Activated CD4-positive, alpha-beta T cell treated with anti-CD3 and anti-CD28 coated beads, Interleukin-10, Interleukin-2, amounts not matched to agents 100 ng/mL and 50 ng/mL, durations not matched to agents 16 hours and 8 hours (primary cell): ENCODE results near the gene ARL6IP4.

Experiments
- DNase-seq: peaks from one replicate; pipeline ENCODE4 v3.0.0-alpha.2; 2020

Gene ARL6IP4

GRCh38 chr12:122991623-122992275 lies 11.3 kb downstream of the ARL6IP4 start:
- no peak for DNase-seq

DNA sequence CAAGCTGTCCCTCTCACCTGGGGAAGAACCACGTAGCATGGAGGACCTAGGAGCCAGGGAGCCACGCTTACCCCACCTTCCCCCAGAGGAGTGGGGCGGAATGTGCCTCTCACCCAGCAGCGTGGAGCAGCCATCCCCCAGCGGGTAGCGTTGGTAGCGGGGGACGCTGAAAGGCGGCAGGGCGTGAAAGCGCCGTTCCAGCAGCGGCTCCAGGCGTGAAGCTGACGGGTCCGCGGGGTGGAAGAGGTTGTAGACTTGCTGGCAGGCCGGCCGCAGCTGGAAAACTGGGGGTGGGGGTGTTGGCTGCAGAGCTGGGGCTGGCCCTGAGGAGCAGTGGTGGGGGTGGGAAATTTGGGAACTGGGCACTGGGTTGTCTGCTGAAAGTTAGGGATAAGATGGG lies 11.9 kb downstream of the ARL6IP4 start:
- no peak for DNase-seq

DNA sequence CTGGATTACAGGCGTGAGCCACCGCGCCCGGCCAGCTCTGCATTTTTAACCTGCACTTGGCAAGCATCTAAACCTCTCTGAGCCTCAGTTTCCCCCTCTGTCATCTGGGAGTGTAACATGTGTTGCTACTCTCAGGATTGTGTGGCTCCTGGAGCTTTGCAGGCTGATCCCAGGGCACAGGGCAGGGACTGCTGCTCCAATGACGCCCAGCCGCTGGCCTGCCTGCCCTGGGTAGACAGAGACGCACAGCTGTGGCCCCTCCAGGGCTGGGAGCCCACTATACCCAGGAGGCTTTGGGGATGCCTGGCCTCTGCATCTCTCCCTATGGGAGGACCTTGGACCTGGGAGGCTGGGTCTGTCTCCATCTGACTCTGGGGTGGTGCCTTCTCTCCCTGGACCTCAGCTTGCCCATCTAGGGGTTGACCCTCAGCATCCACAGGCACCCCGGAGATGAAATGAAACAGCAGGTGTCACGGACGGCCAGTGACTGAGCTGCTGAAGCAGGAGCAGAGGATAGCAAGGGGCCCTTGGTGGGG lies 13.7 kb downstream of the ARL6IP4 start:
- DNase-seq, result no peak

GRCh38 chr12:122994781-122995502 lies 14.5 kb downstream of the ARL6IP4 start:
- DNase-seq, result no peak

GRCh38 chr12:122995503-122996187 lies 15.2 kb downstream of the ARL6IP4 start:
- no peak for DNase-seq

GRCh38 chr12:122996188-122996601 lies 15.7 kb downstream of the ARL6IP4 start:
- DNase-seq, result no peak

DNA sequence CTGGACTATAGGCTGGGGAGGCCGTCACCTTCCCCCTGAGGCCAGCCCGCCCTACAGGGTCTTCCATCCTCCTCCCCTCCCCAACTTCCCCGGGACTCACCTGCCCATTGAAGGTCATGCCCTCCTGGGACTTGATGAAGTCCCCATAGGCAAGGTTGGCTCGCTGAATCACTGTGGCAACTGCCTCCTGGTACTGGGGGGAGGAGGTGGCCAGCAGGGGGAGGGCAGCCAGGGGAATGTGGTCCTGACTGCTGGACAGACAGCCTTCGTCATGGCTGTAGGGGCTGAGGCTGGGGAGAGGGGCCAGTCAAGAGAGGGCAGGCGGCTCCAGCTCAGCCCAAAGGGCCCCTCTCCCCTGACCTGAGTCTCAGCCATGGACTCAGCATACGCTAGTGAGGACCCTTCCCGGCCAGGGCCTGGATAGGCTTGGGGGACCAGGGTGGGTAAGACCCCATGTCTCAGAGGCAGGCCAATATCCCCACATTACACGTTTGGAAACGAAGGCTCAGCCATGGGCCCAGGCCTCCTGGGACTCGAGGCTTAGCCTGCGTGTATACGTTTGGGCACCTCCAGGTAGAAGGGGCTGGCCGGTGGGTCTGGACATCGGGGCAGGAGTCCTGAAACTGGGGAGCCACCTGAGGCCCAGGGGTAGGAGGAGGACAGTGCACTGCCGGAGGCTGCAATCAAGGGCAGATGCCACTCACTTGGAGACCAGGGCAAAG lies 16.3 kb downstream of the ARL6IP4 start:
- no peak for DNase-seq

DNA sequence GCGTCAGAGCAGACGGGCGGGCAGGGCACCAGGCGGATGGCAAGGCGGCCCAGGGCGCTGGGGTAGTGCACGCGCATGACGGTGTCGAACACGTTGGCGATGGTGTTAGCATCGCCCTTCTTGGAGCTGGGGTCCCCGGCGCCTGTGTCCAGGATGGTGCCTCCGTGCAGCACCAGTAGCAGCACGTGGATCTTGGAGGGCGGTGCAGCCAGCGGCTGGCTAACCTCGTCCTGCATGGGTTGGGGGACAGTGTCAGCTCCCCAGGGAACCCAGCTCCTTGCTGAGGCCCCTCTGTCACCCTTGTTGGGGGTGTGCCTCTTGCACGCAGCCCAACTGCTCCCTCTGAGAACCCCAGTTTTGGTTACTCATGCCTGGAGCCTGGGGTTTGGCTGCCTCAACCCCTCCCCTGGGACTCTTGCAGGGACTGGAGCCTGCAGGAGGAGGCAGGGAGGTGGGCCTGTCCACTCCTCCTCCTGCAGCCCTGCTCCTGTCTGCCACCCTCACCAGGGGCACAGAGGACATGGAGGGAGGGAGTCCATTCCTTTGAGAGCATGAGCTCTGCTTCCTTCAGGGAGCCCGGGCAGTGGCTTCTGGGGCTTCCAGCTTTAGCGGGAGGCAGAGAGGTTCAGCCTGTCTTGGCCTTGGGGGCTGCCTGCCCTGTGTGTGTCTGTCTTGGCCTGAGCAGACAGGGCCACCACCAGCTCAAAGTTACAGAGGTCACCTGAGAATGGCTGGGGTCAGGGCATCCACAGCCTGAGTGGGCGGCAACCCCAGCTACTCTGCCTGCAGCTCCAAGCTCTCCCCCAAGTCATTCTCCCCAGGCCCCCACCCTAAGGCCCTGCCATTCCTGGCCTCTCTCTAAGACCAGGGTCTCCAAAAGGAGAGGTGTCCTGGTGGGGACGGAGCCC lies 17.1 kb downstream of the ARL6IP4 start:
- DNase-seq, result no peak

DNA sequence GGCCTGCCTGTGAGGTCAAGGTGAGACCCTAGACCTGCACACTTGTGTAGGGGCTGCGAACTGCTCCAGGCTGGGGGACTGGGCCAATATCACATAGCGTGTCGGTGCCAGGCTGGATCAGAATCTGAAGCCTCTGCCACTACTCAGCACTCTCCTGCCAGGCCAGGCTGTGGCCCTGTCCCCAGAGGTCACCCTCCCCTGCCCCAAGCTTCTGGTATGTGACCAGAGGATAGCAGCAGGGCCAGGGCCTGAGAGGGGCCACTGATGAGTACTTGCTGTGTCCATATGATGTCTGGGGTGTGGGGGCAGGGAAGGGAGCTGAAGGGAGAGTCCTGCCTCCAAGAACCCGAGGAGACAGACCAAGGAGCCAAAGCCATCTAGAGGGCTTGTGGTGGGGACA lies 17.8 kb downstream of the ARL6IP4 start:
- DNase-seq, result no peak

DNA sequence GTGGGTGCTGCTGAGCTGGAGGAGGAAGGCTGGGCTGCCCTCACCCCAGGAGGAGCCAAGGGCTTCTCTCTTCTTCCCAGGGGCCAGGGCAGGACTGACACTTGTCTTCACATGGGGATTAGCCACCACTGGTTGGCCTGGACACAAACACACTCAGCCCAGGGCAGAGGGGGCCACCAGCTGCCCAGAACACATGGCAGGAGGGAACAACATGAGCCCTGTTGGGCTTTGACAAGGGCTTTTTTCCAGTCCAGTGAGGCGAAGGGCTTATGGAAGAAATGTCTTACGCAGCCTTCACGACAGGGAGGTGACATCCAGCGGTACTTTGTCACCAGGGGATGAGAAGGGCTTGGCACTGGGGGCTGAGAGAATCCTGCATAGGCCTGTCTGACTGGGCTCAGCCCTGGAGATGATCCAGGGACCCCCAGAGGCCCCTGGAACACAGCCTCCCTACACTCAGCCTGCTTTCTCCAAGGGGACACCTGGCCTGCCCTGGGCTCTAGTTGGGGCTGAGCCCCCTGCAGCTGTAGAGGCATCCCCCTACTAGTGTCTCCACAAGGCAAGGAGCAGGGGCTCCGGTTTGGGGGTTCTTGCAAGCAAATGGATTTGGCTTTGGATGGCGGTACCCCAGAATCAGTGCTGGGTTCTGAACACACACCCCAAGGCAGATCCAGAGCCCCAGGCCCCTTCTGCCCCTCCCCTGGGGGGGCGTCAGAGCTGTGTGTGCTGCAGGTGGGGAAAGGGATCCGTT lies 18.9 kb downstream of the ARL6IP4 start:
- DNase-seq, result no peak

- DNase-seq, result no peak
Measured at GRCh38 chr12:122999986-123000420, 19.5 kb downstream of the ARL6IP4 start.

DNA sequence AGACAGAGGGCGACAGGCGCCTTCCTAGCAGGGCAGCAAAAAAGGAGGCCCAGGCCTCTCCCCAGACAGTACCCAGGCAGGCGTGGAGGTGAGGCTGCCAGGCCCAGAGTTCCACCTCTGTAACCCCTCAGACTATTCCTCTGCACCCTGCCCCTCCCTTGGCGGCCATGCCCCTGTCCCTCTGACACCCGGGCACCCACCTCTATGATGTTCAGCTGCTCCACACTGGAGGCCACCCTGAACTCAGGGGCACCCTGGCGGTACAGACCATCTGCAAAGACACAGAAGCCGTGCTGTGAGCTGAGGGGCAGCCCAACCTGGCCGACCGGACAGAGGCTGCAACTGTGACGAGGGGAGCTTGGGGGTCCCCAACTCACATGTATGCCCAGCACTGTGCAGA lies 20.1 kb downstream of the ARL6IP4 start:
- no peak for DNase-seq

DNA sequence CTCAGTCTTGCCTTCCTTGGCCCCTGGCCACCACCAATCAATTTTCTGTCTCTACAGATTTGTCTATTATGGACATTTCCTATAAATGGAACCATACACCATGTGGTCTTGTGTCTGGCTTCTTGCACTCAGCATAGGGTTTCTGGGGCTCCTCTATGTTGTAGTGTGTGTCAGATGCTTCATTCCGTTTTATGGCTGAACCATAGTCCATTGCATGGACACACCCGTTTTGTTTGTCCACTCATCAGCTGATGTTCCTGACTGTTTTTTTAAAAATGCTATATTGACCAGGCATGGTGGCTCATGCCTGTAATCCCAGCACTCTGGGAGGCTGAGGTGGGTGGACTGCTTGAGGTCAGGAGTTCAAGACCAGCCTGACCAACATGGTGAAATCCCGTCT lies 21.0 kb downstream of the ARL6IP4 start:
- no peak for DNase-seq

- DNase-seq, result no peak
Measured at GRCh38 chr12:123003257-123003656, 22.8 kb downstream of the ARL6IP4 start.

GRCh38 chr12:123004287-123004686 lies 23.8 kb downstream of the ARL6IP4 start:
- no peak for DNase-seq

GRCh38 chr12:123005081-123005626 lies 24.7 kb downstream of the ARL6IP4 start:
- no peak for DNase-seq

- no peak for DNase-seq
Measured at GRCh38 chr12:123006977-123007376, 26.5 kb downstream of the ARL6IP4 start.

DNA sequence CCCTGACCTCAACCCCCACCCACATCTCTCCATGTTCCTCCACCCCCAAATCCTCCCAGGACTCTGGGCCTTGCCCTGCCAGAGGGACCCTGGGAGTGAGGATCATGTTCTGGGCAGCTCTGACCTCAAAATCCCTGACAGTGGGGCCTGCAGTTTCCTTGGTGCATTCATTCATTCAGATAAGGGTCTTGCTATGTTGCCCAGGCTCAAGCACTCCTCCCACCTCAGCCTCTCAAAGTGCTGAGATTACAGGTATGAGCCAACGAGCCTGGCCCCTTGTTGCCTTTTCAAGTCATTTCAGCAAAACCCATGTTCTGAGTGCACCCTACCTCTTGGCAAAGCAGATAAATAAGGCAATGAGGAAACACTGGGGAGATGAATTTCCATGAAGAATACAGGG lies 29.6 kb downstream of the ARL6IP4 start:
- no peak for DNase-seq

GRCh38 chr12:123010681-123011080 lies 30.2 kb downstream of the ARL6IP4 start:
- no peak for DNase-seq

DNA sequence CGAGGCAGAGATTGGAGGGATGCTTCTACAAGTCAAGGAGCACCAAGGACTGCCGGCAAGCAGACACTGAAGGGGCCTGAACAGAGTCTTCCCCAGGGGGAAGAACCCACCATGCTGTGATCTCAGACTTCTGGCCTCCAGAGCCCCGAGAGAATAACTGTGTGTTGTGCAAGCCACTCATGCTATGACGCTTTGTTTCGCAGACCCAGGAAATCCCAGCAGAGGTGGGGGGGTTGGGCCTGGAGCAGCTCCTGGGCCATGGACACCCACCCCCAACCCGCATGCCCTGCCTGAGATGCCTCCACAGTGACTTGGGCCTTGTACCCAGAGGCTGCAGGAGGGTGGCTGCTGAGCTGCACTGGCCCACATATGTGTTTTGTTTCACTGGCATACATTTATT lies 31.2 kb downstream of the ARL6IP4 start:
- no peak for DNase-seq
